DOHH2 (cell line): ENCODE data around the gene INSM1.

Source experiments
- EZH2phosphoT487 ChIP-seq: fragments of 200-600 bp; sonication (generic); IDR thresholded peaks from 2 replicates; pipeline ENCODE4 v1.6.1; 2017; ENCODE audit warnings: borderline replicate concordance, mild to moderate bottlenecking, antibody characterized with exemption, low read length, moderate library complexity, mixed read lengths
- TF ChIP-seq, protein P1 (sequence below): fragments of 200-600 bp; sonication (generic); IDR thresholded peaks from one replicate; pipeline ENCODE4 v1.5.1; 2014; ENCODE audit warnings: antibody characterized with exemption, mild to moderate bottlenecking, low read depth, low read length; ENCODE audit not compliant: poor library complexity, severe bottlenecking

DNA sequence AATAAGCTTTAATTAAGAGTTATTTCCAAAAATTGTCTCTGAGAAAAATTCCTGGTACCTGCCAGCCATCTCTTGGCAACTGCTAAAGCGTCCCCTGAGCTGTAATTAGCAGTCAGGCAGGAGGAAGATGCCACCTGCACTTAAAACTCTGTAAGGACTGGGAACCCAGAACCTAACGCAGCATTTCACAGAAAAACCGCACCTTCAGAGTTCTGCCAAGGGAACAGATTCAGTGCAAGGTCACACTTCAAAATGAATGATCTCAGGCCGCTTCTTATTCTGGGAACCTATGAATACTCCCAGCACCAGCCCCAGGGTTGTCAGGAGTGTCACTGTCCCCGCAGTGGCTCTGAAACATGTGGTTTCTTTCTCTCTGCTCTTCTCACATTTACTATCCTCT is 36.7 kb downstream of the INSM1 start:
- TF ChIP-seq, protein P1, sequence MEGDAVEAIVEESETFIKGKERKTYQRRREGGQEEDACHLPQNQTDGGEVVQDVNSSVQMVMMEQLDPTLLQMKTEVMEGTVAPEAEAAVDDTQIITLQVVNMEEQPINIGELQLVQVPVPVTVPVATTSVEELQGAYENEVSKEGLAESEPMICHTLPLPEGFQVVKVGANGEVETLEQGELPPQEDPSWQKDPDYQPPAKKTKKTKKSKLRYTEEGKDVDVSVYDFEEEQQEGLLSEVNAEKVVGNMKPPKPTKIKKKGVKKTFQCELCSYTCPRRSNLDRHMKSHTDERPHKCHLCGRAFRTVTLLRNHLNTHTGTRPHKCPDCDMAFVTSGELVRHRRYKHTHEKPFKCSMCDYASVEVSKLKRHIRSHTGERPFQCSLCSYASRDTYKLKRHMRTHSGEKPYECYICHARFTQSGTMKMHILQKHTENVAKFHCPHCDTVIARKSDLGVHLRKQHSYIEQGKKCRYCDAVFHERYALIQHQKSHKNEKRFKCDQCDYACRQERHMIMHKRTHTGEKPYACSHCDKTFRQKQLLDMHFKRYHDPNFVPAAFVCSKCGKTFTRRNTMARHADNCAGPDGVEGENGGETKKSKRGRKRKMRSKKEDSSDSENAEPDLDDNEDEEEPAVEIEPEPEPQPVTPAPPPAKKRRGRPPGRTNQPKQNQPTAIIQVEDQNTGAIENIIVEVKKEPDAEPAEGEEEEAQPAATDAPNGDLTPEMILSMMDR, result no peak
- no peak for TF ChIP-seq EZH2phosphoT487
